HG03439 (cell line): Measurements from ENCODE around the gene CNTNAP2.

Source experiments
- ATAC-seq: cut with Tn5 transposase; IDR thresholded peaks from one replicate; pipeline ENCODE4 v1.9.1; 2021; ENCODE audit warnings: mild to moderate bottlenecking, moderate library complexity; ENCODE audit not compliant: unreplicated experiment

CNTNAP2 gene

GRCh38 chr7:147429961-147430360 lies 1313.4 kb downstream of the CNTNAP2 start:
- ATAC-seq = no peak

GRCh38 chr7:147432079-147432478 lies 1315.5 kb downstream of the CNTNAP2 start:
- ATAC-seq = no peak

GRCh38 chr7:147432576-147432975 lies 1316.0 kb downstream of the CNTNAP2 start:
- ATAC-seq = no peak

- no peak for ATAC-seq
Observed at GRCh38 chr7:147436718-147437117, 1320.1 kb downstream of the CNTNAP2 start.

GRCh38 chr7:147438216-147438615 lies 1321.6 kb downstream of the CNTNAP2 start:
- no peak for ATAC-seq

- no peak for ATAC-seq
Observed at GRCh38 chr7:147443942-147444341, 1327.3 kb downstream of the CNTNAP2 start.

GRCh38 chr7:147452816-147453215 lies 1336.2 kb downstream of the CNTNAP2 start:
- no peak for ATAC-seq

- ATAC-seq = no peak
Observed at GRCh38 chr7:147465223-147465622, 1348.6 kb downstream of the CNTNAP2 start.

- no peak for ATAC-seq
Observed at GRCh38 chr7:147472556-147472955, 1356.0 kb downstream of the CNTNAP2 start.

GRCh38 chr7:147474862-147475261 lies 1358.3 kb downstream of the CNTNAP2 start:
- ATAC-seq = no peak

GRCh38 chr7:147477526-147477925 lies 1360.9 kb downstream of the CNTNAP2 start:
- no peak for ATAC-seq

GRCh38 chr7:147478796-147479195 lies 1362.2 kb downstream of the CNTNAP2 start:
- no peak for ATAC-seq

GRCh38 chr7:147483634-147484292 lies 1367.2 kb downstream of the CNTNAP2 start:
- no peak for ATAC-seq

GRCh38 chr7:147485660-147486210 lies 1369.1 kb downstream of the CNTNAP2 start:
- ATAC-seq = no peak

GRCh38 chr7:147492606-147493005 lies 1376.0 kb downstream of the CNTNAP2 start:
- no peak for ATAC-seq

GRCh38 chr7:147496209-147496608 lies 1379.6 kb downstream of the CNTNAP2 start:
- ATAC-seq = no peak

GRCh38 chr7:147497246-147497645 lies 1380.6 kb downstream of the CNTNAP2 start:
- no peak for ATAC-seq

GRCh38 chr7:147498081-147498480 lies 1381.5 kb downstream of the CNTNAP2 start:
- no peak for ATAC-seq

- no peak for ATAC-seq
Observed at GRCh38 chr7:147509035-147509501, 1392.5 kb downstream of the CNTNAP2 start.

GRCh38 chr7:147509541-147510200 lies 1393.1 kb downstream of the CNTNAP2 start:
- ATAC-seq = no peak

GRCh38 chr7:147510201-147510542 lies 1393.6 kb downstream of the CNTNAP2 start:
- no peak for ATAC-seq

GRCh38 chr7:147510923-147511322 lies 1394.3 kb downstream of the CNTNAP2 start:
- ATAC-seq = no peak
